NCI-H510A treated with DMSO at 0.1 percent for 48 hours (cell line): ENCODE data around the gene HMX2.

Source experiments
- DNase-seq: peaks from one replicate; lab custom pipeline; 2025; lab: John Stamatoyannopoulos, UW

HMX2 gene

GRCh38 chr10:123139165-123139520 is 8.8 kb upstream of the HMX2 start:
- no peak for DNase-seq

GRCh38 chr10:123139521-123140163 is 8.3 kb upstream of the HMX2 start:
- peak; percentile 32 for DNase-seq

- DNase-seq = no peak
Observed at GRCh38 chr10:123140164-123140982, 7.6 kb upstream of the HMX2 start.

GRCh38 chr10:123140983-123141390 is 6.9 kb upstream of the HMX2 start:
- no peak for DNase-seq

GRCh38 chr10:123141791-123142700 is 5.9 kb upstream of the HMX2 start:
- DNase-seq = no peak

GRCh38 chr10:123142701-123143161 is 5.2 kb upstream of the HMX2 start:
- no peak for DNase-seq

- no peak for DNase-seq
Observed at GRCh38 chr10:123143162-123143824, 4.6 kb upstream of the HMX2 start.

- DNase-seq = no peak
Observed at GRCh38 chr10:123143825-123144168, 4.1 kb upstream of the HMX2 start.

GRCh38 chr10:123144697-123145541 is 3.0 kb upstream of the HMX2 start:
- DNase-seq = no peak

- DNase-seq = no peak
Observed at GRCh38 chr10:123145542-123146012, 2.4 kb upstream of the HMX2 start.

- no peak for DNase-seq
Observed at GRCh38 chr10:123146013-123146893, 1.7 kb upstream of the HMX2 start.

GRCh38 chr10:123146894-123147634 is 872 bp upstream of the HMX2 start:
- no peak for DNase-seq

GRCh38 chr10:123148414-123149161 is 652 bp downstream of the HMX2 start:
- no peak for DNase-seq

GRCh38 chr10:123149162-123149567 is 1.2 kb downstream of the HMX2 start:
- DNase-seq = no peak

- DNase-seq = no peak
Observed at GRCh38 chr10:123149568-123150270, 1.8 kb downstream of the HMX2 start.

GRCh38 chr10:123150271-123150985 is 2.5 kb downstream of the HMX2 start:
- no peak for DNase-seq
